Muscle of leg (tissue), 11 donors: ENCODE measurements around the gene SPIB. TPM values are rescaled to one million over a fixed set of nuclear protein-coding genes. Genes with fewer than 3 reads are reported as not detected.

Source experiments
- DNase-seq: peaks from one replicate; pipeline ENCODE4 v3.0.0; 2013
- H3K27ac ChIP-seq: one replicate; pipeline ENCODE4 v1.5.1; 2013; ENCODE audit warnings: mild to moderate bottlenecking, low read length, control low read depth
- H3K27me3 ChIP-seq: one replicate; pipeline ENCODE4 v1.6.1; 2013; ENCODE audit warnings: low read length; ENCODE audit not compliant: control insufficient read depth, insufficient read depth
- H3K36me3 ChIP-seq: one replicate; pipeline ENCODE4 v1.6.1; 2013; ENCODE audit warnings: low read length; ENCODE audit not compliant: control insufficient read depth, insufficient read depth
- H3K4me1 ChIP-seq: one replicate; pipeline ENCODE4 v1.6.1; 2013; ENCODE audit warnings: low read length; ENCODE audit not compliant: control insufficient read depth, insufficient read depth
- H3K4me3 ChIP-seq: one replicate; pipeline ENCODE4 v1.5.1; 2013; ENCODE audit warnings: low read length, control low read depth
- H3K9me3 ChIP-seq: replicated peaks from 2 replicates; pipeline ENCODE4 v1.6.1; 2013; ENCODE audit warnings: low read depth, low read length; ENCODE audit not compliant: control insufficient read depth
- WGBS: methylation state at CpG from one replicate; pipeline ENCODE4 v1.1.5; 2013; ENCODE audit warnings: missing lambda C conversion rate; ENCODE audit not compliant: insufficient coverage; 5-methylcytosine and 5-hydroxymethylcytosine counted together
- polyA plus RNA-seq, 8 donors: library from polyadenylated mRNA; unstranded; fragments of 120-200 nt; gene quantifications; one replicate each; pipeline versions ENCODE4 v1.2.1 to v1.2.3, GENCODE V29; 2013; ENCODE audit warnings: inconsistent platforms in 1 of 8, low replicate concordance in 1 of 8; ENCODE audit not compliant: insufficient read length in 8 of 8, insufficient read depth in 1 of 8
- total RNA-seq: library from RNA; stranded (reverse); fragments of 120-200 nt; gene quantifications from one replicate; pipeline ENCODE4 v1.2.4, GENCODE V29; 2013

Gene SPIB
- total and polyA plus RNA-seq, 9 donors: 0.04 to 0.96 (median 0.50) TPM

- Histone ChIP-seq H3K9me3 (no peaks in the 10 kb centered on the region), H3K36me3 (peaks cover 58% of the 10 kb centered on the region), H3K4me3 (no peak overlapping the region), H3K27ac (no peak overlapping the region), H3K4me1 (peaks cover 30% of the 10 kb centered on the region), H3K27me3 (no peaks in the 10 kb centered on the region)
- WGBS: 95% methylated on average over 14 of the region's 16 CpGs
- DNase-seq: no peak
Measured at GRCh38 chr19:50479761-50480251, 61.1 kb downstream of the SPIB start.

GRCh38 chr19:50480281-50481111 lies 61.8 kb downstream of the SPIB start:
- Histone ChIP-seq H3K36me3 (peaks cover 58% of the 10 kb centered on the region), H3K4me3 (no peak overlapping the region), H3K27me3 (no peaks in the 10 kb centered on the region), H3K4me1 (peaks cover 30% of the 10 kb centered on the region), H3K9me3 (no peaks in the 10 kb centered on the region), H3K27ac (no peak overlapping the region)
- WGBS: 86% methylated on average over 30 of the region's 37 CpGs
- DNase-seq: no peak

Other genes with a start within 250 kb of the SPIB start
- gene MYH14, start 215.3 kb upstream of the SPIB start, total RNA-seq: 11.3 TPM
- gene MYH14, start 215.3 kb upstream of the SPIB start, polyA plus RNA-seq: 10 to 100 TPM; 17.8 to 49.7 (median 36.6) TPM
- 0.13 TPM for gene KCNC3, start 89.6 kb upstream of the SPIB start, total RNA-seq
- gene KCNC3, start 89.6 kb upstream of the SPIB start, polyA plus RNA-seq: 1 to 10 TPM in 4 of 8 donors, under 1 TPM in 4; 0.58 to 1.9 (median 1.0) TPM
- gene NAPSA, start 53.3 kb upstream of the SPIB start, total RNA-seq: 0.40 TPM
- 1 to 10 TPM in 2 of 8 donors, under 1 TPM in 6; 0.29 to 1.7 (median 0.60) TPM for gene NAPSA, start 53.3 kb upstream of the SPIB start, polyA plus RNA-seq
- gene NR1H2, start 42.5 kb upstream of the SPIB start, total RNA-seq: 22.4 TPM
- 10 to 100 TPM; 19.2 to 24.8 (median 21.8) TPM for gene NR1H2, start 42.5 kb upstream of the SPIB start, polyA plus RNA-seq
- gene POLD1, start 34.6 kb upstream of the SPIB start, total RNA-seq: 21.7 TPM
- 10 to 100 TPM; 17.6 to 26.9 (median 20.0) TPM for gene POLD1, start 34.6 kb upstream of the SPIB start, polyA plus RNA-seq
- 49.8 TPM for gene MYBPC2, start 14.0 kb downstream of the SPIB start, total RNA-seq
- gene MYBPC2, start 14.0 kb downstream of the SPIB start, polyA plus RNA-seq: 10 to 100 TPM; 15.6 to 93.4 (median 65.5) TPM
- gene EMC10, start 57.6 kb downstream of the SPIB start, total RNA-seq: 84.2 TPM
- 100 to 1,000 TPM in 3 of 8 donors, 10 to 100 TPM in 5; 85.2 to 122 (median 93.8) TPM for gene EMC10, start 57.6 kb downstream of the SPIB start, polyA plus RNA-seq
- gene GARIN5A, start 57.9 kb downstream of the SPIB start, total RNA-seq: 3.5 TPM
- 1 to 10 TPM; 3.3 to 6.2 (median 4.5) TPM for gene GARIN5A, start 57.9 kb downstream of the SPIB start, polyA plus RNA-seq
- gene JOSD2, start 92.3 kb downstream of the SPIB start, total RNA-seq: 16.2 TPM
- 10 to 100 TPM; 21.6 to 31.6 (median 26.5) TPM for gene JOSD2, start 92.3 kb downstream of the SPIB start, polyA plus RNA-seq
- not detected for gene ASPDH, start 95.0 kb downstream of the SPIB start, total RNA-seq
- gene ASPDH, start 95.0 kb downstream of the SPIB start, polyA plus RNA-seq: 1 to 10 TPM in 1 of 8 donors, under 1 TPM in 7; 0.27 to 1.2 (median 0.64) TPM
- gene LRRC4B, start 149.5 kb downstream of the SPIB start, total RNA-seq: 5.7 TPM
- gene LRRC4B, start 149.5 kb downstream of the SPIB start, polyA plus RNA-seq: 10 to 100 TPM in 6 of 8 donors, 1 to 10 TPM in 2; 7.3 to 16.1 (median 12.8) TPM
- gene SYT3, start 220.9 kb downstream of the SPIB start, total RNA-seq: 0.09 TPM
- gene SYT3, start 220.9 kb downstream of the SPIB start, polyA plus RNA-seq: under 1 TPM in 2 of 8 donors, not detected in 6; 0.12 to 0.14 TPM
- gene C19orf81, start 230.5 kb downstream of the SPIB start, total RNA-seq: 4.2 TPM
- 1 to 10 TPM in 7 of 8 donors, under 1 TPM in 1; 0.70 to 3.8 (median 1.3) TPM for gene C19orf81, start 230.5 kb downstream of the SPIB start, polyA plus RNA-seq